HuH-7.5 (cell line): ENCODE results near the gene COL11A2.
"Not testable (repeated sequence)": the region's sequence is repeated elsewhere in the genome, so short reads cannot be mapped to it uniquely, and the experiment has no call there.

Experiments
- DNase-seq: peaks from one replicate; pipeline ENCODE4 v3.0.0; 2011; ENCODE audit warnings: low spot score

Gene COL11A2

DNA sequence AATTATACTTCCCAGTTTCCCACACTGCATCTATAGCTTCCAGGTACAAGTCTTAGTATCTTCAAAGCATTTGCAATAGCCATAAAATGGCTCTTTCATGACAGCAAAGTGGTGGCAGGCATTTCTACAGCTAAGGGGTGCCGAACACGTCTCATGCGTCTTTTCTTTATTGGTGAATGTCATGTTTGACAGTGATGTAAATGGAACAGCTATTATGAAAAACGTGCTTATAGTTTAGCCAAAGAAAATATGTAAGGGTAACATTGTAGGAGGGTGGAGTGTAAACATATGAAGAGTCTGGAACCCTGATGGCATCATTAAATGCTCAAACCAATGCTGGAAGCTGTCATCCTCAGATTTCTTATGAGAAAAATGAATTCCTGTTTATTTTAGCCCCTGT lies 37.9 kb downstream of the COL11A2 start:
- DNase-seq, result no peak

DNA sequence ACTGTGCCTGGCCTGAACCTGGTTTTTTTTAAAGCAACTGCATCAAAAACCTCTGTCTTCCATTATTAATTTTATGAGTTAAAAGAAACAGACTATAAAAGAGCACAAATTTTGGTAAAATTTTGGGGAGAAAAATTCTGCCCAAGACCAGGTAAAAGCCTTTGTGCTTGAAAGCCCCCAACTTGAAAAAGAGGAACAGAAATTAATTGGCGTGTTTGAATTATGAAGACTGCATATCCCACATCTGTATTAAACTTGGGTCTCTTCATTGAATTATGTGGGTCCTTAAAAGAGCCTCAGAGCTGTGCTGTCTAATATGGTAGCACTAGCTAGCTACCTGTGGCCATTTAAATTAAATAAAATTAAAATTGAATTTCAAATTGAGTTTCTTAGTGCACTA lies 41.2 kb downstream of the COL11A2 start:
- no peak for DNase-seq

DNA sequence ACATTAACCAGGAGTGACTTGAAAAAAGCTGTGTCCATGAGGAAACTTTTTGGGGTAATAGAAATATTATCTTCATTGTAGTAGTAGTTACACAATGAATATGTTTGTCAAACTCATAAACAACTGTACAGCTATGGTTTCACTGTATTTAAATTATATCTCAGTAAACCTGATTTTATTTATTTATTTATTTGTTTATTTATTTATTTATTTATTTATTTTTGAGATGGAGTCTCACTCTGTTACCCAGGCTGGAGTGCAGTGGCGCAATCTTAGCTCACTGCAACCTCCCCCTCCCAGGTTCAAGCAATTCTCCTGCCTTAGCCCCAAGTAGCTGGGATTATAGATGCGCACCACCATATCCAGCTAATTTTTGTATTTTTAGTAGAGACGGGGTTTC lies 41.7 kb downstream of the COL11A2 start:
- DNase-seq, result not testable (repeated sequence)

DNA sequence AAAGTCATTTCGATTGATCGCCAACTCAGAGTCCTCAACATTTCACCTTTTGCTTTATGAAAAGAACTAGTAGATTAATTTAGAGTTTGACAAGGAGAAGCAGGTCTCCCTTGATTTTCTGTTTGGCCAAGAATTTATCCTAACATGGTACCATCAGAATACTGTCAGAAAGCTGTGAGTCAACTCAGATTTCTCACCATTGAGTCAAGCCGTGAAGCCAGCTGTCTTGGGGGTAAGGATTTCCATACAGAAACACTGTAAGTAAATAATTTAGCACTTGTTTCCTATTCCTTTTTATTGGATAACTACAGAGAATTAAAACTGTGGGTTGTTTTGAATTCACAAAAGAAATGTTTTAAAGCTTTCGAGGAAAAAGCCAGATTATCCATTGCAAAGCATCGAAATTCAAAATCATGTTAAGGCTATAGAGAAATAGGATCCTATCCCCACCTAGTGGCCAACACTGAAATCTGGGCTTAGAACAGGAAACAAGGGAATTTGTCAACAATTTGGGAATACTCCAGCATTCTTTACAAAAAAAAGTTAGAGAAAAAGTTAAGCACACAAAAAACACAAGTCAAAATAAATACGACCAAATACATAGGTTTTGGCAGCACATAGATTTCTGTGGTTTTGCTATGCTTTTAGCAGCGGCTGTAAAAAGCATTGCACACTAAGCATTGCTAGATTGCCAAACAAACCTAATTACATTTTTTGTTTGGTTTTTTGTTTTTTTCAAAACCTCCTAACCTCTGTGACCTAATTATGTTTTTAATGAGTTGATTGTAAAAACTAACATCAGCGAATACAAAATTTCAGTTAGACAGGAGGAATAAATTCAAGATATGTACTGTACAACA lies 44.2 kb downstream of the COL11A2 start:
- no peak for DNase-seq

DNA sequence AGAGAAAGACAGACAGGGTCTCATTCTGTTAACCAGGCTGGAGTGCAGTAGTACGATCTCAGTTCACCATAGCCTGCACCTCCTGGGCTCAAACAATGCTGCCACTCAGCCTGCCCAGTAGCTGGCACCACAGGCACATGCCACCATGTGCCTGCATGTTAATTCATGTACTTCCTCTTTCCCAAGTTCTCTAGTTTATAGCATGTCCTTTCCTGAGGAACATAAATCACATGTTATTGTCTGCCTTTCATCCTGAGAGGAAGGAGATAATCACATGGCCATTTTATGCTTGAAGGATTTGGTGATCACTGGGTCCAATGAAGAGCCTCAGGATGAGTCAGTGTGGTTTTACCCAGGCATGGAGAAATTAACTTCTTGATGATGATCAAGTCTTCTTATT lies 47.9 kb downstream of the COL11A2 start:
- no peak for DNase-seq

DNA sequence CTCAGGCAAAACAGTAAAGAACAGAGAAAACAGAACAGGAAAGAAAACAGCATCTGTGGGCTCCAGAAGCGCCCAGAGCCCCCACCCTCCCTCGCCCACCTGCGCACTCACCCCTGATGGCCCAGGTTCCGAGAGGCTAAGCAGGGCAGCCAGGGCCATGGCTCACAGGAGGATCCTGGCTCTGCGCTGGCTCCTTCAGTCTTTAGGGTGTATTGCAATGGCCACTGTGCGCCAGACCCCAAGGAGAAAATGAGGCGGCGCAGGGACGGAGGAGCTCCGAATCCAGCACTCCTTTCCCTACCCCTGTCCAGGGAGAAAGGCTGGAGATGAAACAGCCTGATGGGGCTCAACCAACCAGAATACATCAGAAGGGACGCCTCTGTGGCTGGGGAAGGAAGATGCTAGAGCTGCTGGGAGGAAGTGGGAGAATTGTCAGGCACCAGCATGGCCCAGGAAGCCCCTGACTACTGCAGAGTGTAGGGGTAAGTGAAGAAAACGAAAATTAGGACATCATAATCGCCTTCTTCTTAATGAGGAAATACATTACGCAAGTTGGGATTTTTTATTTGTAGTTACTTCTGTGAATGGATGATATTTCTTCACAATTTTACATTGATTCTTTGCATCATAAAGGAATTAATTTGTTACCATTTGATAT lies 49.0 kb downstream of the COL11A2 start:
- no peak for DNase-seq

DNA sequence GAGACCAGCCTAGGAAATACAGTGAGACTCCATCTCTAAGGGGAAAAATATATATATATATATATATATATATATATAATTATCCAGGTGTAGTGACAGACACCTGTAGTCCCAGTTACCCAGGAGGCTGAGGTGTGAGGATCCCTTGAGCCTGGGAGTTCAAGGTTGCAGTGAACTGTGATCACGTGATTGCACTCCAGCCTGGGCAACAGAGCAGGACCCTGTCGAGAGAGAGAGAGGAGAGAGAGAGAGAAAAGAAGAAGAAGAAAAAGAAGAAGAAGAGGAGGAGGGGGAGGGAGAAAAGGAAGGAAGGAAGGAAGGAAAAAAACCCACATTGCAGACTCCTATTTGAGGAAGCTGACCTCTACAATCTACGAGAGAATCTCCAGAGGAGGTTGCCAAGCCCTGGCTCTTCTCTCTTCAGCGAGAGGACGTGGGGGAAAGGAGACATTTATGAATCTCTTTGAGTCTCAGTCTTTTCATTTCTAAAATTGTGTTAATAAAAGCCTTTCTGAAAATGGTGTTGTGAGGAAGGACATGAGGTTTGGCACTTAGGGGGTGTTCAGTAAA lies 49.7 kb downstream of the COL11A2 start:
- no peak for DNase-seq

DNA sequence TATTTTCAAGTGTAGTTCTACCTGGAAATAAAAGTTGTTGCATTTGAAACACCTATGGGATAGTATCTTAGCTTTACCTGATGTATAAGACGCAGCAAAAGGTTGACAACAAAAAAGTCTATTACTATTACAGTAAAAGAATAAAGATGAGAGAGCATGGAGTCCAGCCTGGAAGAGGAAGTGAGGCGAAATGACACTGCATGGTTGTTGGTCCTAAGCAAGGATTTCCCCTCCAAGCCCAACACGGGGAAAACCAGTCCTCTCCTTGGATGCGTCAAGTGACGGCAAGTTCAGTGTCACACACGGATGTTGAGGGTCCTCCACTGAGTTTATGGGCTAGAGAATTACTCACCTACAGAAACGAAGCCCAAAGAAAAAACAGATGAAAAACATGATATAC lies 51.7 kb downstream of the COL11A2 start:
- no peak for DNase-seq

DNA sequence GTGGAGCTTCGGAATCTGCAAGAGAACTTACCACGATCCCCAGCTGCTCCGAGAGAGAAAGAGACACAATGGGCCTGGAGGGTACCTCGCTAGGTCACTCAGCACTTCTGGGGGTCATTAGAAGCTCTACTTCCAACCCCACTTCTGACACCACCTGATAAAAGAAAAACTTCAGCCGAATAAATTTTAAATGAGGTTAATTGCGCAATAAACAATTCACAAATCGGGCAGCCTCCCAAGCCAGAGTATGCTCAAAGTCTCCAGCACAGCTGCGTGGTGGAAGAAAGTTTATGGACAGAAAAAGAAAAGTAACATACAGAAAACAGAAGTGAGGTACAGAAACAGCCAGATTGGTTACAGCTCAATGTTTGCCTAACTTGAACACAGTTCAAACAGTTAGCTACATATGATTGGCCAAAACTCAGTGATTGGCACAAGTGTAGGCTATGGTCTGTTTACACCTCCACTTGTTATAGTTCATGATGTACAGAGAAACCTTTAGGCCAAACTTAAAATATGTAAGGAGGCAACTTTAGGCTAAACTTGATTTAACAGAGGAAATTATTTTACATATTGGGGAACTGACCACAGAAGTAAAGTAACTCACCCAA lies 52.6 kb downstream of the COL11A2 start:
- DNase-seq, result no peak

DNA sequence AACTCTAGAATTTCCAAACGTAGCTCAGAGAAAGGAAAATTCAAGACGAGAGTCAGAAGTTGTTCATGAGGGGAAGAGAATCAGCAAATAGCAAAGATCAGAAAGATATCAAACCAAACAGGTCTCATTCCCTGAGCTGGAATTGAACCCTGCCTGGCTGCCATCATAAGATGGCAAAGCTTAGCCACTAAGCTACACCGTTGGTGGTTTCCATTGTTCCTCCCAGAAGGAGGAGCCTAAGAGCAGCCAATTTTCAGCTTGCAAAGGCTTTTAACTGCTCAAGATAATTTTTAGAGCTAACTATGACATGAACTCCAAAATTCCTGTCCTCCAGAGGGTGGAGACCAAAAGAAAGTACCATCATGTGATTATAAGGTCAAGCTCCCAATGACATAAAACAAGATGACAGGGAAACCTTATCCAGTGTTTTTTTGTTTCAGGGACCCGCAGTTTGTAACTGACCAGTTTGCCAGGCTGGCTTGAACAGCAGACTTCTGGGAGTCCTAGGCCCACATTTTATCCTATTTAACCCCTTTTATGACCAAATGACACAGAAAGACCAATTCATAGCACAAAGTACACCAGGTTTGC lies 55.9 kb downstream of the COL11A2 start:
- no peak for DNase-seq

DNA sequence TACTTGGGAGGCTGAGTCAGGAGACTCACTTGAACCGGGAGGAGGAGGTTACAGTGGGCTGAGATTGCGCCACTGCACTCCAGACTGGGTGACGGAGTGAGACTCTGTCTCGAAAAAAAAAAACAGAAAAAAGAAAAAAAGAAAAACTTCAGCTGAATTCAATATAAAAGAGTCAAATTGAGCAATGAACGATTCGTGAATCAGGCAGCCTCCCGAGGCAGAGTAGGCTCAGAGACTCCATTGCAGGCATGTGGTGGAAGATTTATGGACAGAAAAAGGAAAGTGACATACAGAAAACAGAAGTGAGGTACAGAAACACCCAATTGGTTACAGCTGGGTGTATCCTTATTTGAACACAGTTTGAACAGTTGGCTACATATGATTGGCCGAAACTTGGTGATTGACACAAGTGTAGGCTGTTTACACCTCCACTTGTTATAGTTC lies 60.2 kb downstream of the COL11A2 start:
- DNase-seq, result no peak

DNA sequence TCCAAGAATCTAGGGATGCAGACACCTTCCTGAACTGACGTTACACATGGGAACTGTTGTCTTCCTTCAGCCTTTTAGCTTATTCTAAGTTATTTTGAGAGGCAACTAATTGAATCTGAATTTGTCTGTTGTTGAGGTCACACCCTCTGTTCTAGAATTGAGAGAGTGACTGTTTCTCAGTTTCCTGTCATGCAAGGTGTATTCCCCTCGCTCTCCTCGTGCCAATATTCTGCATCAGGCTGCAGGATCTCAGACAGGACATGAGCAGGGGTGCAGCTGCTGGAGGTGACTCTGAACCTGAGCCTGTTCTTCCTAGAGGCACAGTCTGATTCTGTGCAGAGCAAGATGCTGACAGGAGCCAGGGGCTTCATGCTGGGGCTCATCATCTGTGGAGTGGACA lies 63.9 kb downstream of the COL11A2 start:
- DNase-seq, result no peak

DNA sequence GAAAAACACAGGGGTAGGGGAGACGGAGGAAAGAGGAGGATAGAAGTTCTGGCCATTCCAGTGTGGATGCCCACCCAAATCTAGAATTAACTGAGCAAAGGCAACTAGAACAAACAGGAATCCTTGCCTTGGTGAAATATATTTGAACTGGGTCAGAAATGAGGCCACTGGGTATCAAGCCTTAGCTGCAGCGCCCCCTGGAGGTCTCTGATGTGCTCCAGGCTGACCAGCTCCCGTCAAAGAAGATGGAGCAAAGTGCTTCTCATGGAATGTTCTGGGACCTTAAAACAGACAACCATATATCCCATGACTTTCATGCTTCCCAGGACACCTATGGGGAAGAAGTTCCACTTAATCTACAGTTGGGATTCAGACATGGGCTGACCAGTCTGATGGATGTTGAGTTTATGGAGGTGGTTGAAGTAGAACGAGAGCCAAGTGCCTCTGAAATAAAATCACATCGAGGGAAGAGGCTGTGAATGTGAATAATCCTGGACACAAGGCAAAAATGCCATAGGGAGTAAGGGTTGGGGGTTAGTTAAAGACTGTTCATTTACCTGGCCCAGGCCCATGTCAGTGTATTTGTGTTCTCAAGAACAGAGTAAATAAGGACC lies 66.1 kb downstream of the COL11A2 start:
- DNase-seq, result no peak

DNA sequence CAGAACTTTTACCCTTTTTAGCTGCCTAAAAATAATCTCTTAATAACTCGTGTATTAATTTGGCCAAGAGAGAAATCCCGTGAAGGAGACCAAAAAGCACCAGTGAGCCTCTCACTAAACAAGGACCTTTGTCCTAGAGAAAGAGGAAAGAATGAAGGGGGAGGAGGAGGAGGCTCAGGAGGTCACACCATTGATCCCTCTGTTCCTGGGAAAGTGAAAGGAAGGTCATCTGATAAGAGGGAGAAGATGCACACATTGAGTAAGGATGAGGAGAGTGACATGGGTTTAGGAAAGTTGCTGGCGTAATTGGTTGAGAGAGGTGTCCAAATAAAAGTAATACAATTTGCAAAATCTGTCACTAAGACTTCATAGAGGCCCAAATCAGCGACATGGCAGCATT lies 67.3 kb downstream of the COL11A2 start:
- no peak for DNase-seq

DNA sequence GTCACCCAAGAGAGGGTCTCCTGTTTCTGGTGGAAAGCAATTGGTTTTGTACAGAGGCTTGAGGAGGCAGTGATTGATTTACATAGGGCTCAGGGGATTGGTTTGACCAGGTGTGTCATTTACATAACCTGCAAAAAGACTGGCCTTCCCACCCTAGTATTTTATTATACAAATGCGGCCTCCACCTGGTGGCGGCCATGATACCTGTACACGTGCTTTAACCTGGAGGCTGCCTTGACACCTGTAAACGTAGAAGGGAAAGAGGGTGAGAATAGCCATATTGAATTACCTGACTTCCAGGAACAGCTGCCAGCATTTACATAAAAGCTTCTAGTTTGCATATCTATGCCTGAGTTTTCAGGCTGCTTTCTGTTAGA lies 67.8 kb downstream of the COL11A2 start:
- DNase-seq, result no peak

DNA sequence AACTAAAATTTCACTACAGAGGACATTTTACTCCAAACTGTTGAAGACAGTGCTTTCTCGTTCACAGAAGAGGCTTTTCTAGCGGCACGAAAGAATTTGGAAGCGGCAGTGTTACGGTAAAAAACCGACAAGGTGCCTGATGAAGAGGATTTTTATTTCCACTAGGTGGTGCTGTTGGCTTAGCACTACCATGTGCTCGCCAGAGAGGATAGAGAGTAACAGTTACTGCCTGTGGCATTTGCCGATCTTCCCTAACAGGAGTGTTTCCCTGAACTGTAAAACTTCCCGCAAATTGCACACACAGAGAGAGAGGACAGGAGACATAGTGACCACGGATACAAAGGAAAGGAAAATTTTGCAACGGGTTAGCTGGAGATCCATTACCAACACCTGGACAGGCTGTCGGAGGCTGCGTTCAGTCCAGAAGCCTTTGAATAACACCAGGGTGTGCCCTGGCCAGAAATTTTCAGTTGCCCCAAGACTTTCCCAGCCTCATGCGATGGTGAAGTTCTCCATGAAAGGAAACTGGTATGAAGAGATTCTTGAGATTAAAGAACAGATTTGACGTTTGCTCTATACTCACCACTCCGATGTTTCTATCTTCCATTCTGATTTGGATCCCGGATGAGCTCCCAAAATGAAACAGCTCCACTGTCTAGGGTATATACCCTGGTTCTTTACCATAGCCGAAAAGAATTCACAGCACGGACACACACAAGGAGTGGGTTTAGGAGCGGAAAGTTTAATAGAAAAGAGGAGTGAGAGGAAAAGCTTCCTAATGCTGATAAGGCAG lies 68.3 kb downstream of the COL11A2 start:
- DNase-seq, result no peak

DNA sequence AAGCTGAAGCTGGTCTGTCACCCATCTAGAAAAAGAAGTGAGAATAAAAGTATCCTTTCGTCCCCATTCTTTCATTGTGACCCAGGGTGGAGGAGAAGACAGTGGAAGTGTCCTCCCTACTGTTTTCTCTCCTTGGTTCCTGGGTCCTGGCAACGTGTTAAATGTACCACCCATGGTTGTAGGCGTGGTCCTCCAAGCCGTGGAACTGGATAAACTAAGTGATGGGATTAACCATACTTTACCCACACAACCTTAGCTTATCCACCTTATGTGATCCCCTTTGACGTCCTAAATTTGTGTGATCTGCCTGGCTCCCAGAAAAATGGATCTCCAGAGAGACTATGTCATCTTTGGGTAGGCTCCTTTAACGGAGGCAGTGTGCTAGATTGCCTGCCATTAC lies 69.1 kb downstream of the COL11A2 start:
- DNase-seq, result no peak

DNA sequence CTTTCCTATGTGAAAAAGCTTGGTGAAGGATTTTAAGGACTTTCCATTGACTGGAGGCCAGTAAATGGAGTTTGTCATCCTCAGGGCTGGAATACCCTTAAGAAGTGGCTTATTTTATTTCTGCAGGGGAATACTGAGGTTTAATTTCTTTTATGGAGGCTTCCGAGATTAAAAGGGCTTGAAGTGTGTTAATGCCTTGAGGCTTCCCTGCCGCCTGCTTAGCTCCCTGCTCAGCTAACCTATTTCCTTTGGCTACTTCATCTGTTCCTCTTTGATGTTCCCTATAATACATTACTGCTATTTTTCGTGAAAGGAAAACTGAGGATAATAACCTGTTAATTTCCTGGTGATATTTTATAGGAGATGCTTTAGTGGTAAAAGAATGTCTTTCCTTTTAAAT lies 72.3 kb downstream of the COL11A2 start:
- no peak for DNase-seq

DNA sequence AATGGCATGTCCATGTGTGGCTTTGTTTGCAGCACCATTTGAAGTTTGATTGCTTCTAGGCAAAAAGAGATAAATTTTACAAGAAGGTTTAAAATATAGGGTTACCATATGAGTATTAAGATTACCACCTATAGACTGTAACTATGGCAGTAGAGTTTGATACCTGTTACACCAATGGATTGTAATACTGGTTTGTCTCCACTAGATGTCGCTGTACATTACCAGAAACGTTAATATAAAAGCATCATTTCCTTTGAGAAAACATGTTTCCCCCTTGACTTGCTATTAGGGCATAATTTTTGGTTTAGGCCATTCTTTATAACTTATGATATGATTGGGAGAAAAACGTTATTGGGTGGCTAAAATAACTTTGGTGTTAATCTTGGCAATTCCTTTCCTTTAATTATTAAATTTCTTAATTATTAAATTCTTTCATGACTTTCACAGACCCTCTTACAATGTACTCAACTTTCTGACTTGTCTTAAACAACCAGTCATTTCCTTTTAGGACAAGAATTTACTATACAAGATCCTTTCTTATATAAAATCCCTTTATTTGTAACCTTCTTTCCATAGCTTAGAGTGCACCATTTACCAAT lies 73.6 kb downstream of the COL11A2 start:
- DNase-seq, result no peak

DNA sequence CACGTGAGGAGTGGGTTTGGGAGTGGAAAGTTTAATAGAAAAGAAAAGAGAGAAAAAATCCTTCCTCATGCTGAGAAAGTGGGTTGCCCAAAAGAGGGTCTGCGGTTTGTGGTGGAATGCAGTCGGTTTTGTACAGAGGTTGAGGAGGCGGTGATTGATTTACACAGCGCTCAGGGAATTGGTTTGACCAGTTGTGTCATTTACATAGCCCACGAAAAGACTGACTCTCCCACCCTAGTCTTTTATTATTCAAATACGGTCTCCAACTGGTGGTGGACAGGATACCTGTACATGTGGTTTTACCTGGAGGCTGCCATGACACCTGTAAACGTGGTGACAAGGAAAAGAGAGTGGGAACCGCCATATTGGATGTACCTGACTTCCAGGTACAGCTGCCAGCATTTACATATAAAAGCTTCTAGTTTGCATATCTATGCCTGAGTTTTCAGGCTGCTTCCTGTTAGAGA lies 74.4 kb downstream of the COL11A2 start:
- DNase-seq, result no peak
